GM21360 (cell line): ENCODE results near the gene SIRT4.
"Not testable (repeated sequence)": the region's sequence is repeated elsewhere in the genome, so short reads cannot be mapped to it uniquely, and the experiment has no call there.

Experiments used
- ATAC-seq: cut with Tn5 transposase; IDR thresholded peaks from one replicate; pipeline ENCODE4 v1.9.1; 2021; ENCODE audit warnings: mild to moderate bottlenecking, moderate library complexity; ENCODE audit not compliant: unreplicated experiment

The SIRT4 gene, protein sequence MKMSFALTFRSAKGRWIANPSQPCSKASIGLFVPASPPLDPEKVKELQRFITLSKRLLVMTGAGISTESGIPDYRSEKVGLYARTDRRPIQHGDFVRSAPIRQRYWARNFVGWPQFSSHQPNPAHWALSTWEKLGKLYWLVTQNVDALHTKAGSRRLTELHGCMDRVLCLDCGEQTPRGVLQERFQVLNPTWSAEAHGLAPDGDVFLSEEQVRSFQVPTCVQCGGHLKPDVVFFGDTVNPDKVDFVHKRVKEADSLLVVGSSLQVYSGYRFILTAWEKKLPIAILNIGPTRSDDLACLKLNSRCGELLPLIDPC

DNA sequence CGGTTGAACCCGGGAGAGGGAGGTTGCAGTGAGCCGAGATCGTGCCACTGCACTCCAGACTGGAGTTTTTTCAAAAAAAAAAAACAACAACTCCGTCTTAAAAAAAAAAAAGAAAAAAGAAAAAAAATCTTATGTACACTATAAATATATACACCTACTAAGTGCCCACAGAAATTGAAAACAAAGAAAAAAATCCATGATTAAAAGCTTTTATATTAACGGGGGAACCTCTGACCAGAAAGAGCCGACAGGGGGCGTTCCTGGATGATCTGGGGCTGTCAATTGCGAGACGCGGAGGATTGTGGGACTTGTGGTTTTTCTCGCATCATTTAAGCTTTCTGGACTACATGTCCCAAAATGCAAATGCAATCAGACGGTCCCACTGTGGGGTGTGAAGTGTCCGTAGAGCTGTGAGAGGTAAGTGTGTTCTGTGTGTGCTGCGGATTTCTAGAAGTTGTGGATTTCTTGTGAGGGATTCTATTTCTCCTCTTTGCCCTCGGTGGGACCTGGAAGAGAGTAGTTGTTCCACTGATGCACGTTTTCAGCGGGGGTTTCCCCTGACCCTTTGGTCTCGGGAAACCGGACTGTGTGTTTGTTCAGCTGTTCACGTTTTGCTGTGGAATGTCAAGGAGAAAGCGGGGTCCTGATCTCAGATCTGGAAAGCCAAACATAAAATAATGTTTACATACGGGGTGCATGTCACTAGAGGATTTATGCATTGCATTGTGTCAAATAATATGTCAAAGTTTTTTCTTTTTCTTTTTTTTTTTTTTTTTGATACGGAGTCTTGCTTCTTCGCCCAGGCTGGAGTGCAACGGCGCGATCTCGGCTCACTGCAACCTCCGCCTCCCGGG, at the start of gene SIRT4:
Gene SIRT4, plus strand, starts transcription at position 360 of the 854 bp plus-strand sequence. CDS start 1,241 bp downstream, outside the sequence.
- ATAC-seq: peak; percentile 93

DNA sequence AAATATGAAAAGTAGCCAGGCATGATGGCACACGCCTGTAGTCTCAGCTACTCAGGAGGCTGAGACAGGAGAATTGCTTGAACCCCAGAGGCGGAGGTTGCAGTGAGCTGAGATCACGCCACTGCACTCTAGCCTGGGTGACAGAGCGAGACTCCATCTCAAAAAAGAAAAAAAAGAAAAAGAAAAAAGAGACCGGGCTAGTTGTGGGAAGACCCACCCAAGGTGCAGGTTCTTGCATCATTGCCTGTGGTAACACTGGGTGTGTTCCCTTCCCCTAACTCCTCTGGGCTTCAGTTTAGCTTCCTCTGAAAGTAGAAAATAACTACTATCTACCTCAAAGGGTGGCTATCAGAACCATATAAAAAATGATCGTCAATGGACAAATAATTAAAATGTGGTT, 48.8 kb upstream of the SIRT4 start:
- not testable (repeated sequence) for ATAC-seq

DNA sequence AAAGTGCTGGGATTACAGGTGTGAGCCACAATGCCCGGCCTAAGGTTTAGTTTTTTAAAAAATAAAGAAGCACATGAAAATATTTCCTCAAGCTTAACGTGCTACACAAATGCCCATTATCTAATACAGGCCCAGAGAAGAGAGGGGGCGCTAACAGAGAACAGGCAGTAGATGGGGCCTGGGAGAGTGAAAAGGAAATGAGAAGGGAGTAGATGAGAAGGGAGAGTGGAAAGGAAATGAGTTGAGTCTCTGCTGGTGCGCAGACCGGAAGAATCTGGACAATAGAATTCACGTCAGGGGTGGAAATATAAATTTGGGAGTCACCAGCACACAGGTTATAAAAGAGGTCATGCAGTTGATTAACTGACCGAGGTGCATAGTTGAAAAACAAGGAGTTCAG, 47.3 kb upstream of the SIRT4 start:
- no peak for ATAC-seq

DNA sequence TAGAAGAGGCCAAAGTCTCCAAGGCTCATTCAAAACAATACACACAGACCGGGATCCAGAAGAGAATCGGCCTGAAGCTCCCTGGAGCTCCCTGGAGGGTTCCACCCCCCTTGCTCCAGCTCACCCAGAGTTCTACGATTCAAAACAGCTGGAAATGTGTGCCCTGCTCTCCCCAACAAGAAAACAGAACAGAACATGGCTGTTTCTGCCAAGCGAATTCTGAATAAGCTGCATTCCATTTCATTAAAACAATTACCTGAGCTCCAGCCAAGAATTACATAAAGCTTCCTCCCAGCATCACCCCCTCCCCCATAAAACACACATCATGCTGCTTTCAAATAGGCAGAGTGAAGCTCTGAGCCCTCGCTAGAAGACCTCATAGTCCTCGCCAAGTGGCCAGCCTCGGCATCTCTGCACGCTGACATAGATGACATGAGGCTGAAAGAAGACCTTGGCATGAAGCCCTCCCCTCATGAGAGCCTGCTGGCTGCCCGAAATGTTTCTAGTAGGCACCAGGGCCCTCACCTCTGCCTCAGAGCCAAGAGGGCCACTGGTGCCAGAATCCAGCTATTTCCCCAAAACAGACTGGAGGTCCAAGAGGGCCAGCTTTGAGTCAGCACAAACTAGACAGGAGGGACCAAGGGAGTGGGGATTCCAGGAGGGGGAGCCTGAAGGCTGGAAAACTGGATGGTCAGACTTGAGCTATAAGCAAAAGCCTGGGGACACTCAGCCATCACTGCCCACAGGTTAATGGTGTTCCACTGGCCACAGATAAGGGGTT, 44.9 kb upstream of the SIRT4 start:
- no peak for ATAC-seq

DNA sequence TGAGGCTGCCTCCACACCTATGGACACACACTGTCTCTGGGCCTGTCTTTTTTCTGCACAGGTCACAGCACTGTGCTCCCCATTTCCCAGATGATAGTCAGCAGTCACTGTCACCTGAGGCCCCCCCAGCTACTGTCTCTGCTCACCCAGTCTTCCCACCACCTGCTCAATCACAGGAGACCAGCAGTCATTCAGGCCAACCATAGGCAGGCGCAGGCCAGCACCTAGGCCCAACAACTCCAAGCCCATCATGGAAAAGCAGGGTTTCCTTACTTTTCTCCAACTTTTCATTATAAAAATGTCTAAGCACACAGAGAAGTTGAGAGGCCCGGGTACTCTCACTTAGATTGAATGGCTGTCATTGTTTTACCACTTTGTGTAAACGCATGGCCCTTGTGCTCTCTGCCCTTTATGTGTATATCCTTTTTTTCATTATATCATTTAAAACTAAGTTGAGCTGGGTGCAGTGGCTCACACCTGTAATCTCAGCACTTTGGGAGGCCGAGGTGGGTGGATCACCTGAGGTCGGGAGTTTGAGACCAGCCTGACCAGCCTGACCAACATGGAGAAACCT, 43.7 kb upstream of the SIRT4 start:
- ATAC-seq: no peak

DNA sequence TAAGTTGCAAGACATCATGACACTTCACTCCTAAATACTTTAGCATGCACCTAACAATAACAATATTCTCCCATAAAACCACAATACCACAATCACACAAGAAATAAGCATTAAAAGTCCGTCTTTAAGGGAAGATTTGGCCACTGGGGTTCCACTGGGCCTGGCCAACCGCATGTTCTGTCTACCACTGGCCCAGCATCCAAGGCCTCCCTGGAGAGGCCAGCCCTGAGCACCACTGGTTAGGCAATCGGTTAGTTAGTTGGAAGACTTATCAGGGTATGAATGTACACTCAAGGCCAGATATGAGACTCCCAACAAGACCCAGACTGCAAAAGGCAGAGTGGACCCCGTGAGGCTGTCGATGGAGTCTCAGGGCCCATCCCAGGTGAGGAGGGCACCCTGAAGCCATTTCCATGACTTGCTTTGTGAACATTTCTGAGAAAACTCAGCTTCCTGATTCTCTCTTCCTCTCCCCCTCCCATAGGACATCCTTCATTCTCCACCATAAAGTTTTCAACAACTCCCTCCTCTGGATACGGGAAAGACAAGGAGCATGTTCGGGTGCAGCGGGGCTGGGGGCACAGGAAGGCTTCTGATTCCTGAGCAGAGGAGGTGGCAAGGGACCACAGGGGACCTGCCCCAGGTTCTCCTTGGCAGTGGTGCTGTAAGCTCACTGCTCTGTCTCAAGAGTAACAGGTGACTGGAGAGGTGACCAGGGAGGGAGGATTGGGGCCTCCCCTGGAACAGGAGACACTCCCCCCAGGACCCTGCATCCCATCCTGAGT, 42.5 kb upstream of the SIRT4 start:
- no peak for ATAC-seq

DNA sequence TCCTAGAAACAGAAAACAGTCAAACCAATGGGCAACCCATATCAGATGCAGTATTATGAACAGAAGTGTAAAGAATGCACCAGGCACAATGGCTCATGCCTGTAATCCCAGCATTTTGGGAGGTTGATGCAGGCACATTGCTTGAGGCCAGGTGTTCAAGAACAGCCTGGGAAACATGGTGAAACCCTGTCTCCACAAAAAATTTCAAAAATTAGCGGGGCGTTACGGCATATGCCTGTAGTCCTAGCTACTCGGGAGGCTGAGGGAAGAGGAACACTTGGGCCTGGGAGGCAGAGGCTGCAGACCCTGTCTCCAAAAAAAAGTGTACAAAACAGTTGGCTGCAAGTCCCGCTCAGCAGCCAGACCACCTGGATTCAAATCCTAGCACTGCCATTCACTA, 41.5 kb upstream of the SIRT4 start:
- no peak for ATAC-seq

DNA sequence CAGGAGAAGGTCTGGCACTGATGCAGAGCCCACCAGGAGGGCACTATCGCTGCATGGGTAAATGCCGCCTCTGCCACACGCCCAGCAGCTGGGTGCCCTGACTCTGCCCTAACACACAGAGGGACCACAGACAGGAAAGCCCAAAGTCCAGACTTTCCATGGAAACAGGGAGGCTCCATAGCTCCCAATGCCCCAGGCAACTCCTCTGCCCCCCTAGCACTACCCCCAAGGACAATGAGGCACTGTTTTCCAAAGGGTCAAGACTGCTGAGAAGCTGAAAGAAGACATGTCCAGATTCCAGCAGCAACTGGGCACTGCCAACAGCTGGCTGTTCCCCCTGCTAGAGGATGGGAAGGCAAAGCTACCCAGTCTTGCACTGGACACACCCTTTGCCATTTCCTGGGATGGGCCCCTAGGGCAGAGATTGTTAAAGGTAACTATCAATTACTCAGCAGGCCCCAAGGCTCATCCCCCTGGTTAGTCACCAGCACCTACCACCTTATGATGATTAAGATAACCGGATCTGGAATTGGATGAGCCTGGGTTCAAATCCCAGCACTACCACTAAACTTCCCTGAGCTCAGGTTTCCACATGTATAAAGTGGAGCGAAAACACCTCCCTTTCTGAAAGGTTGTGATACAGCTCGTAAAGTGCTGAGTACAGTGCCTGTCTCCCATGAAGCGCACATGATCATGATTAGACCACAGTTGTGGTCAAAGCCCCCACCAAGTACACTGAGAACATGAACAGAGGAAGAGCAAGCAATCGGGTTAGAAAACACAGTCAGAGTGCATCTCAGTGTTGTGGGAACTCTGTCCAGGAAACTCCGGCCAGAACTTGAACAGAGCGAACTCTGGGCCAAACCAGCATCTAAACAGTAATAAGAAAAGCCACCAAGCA, 39.9 kb upstream of the SIRT4 start:
- no peak for ATAC-seq

DNA sequence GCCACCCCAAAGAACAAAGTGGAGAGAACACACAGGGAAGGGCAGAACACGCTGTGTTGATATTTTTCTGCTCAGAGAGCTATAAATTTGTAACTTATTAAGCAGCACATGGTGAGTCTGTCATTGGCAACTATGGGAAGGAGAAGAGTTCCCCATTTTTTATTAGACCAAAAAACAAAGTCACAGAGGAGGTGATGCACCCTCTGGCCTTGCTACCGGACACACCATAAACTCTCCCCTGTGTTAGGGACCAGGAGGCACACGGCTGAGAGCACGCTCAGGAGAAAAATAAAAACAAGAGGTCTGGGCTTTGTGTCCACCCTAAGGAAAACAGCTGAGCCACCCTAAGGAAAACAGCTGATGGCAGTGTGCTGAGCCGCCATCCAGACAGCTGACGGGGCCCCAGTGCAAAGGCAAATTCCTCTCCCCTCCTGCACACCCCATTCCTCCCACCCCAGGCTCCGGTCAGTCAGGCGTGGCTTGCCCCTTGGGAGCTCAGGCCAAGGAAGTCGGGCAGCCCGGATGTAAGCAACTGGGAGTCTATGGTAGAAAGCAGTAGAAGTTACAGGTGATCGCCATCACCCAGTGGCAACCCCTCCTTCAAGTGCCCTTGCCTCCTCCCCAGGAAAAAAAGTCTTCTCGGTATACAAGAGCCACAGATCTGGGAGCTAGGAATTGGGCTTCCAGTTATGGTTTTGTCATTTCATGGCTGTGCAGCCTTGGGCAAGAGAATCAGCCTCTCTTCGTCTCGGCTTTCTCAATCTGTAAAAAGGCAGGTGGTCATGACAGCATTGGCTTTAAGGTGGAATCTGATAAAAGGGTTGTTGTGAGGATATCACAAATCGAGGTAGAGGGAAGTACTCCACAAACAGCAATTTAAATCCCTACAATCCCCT, 39.0 kb upstream of the SIRT4 start:
- no peak for ATAC-seq

DNA sequence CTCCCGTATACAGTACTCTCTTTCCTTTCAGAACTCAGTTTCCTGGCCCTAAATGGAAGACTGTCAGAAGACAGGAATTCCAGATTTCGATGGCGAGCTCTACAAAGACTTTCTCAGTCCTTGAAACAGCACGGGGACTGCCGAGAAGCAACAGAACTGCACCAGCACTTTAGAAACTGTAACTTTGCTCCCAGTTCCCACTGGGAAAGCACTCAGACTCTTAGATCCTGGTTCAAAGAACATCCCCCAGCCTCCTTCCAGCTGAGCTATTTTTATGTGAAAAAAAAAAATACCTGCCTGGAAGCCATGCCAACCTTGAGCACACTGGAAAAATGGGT, 38.4 kb upstream of the SIRT4 start:
- no peak for ATAC-seq

DNA sequence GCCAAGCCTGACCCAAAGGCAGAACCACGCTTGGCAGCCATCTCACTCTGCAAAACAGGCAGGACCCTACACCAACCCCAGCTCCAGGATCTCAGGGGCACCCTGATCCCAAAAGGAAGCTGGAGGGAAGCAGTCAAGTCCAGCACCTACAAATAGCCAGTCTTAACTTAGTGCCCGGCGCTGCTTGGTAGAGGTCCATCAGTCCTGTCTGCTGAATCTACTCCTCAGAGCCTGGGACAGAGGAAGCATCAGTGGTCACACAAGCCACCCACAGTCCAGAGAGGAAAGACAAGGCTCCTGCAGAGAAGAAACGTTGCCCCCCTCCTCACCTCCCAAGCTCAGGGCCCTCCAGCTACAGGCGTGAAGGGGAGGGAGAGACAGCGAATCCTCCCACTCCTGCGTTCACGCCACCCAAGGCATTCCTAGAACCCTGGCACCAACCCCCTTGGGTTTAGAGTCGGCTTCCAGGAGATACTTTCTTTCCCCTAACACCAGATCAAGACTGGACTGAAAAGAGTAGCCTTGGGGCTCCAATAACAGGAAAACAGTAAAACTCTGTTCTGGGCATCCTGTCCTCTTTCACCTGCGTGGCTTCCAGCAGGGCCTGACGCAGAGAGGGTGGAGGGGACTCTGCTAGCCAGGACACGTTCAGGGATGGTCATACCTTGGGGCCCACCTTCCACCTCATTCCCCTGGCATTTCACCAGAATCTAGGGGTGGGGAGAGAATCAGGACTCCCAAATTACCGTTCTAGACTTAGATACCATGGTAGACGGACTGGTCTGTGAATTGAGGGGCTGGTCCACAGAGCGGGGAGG, 37.8 kb upstream of the SIRT4 start:
- no peak for ATAC-seq

DNA sequence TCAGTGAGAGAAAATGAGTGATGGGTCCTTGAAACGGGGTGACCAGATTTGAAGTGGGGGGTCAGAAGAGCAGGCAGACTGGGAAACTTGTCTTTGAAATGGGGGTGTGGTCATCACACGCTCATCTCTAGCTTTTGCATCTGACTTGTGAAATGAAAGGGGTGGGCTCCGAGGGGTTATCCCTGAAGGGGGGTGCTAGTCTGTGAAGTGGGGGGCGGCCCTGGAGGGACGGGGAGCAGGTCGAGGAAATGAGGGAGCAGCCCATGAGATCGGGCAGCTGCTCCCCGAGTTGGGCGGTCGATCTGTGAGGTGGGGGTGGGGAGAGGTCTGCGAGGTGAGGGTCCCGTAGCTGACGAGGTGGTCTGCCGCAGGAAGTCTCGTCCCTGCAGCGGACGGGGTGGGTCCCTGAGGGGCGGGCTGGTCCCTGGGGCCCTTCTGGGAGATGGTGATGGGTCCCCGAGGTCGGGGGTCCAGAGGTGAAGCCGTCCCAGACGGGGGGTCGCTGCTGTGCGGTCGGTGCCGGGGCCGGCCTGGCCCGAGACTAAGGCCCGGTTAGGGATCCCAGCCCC, 37.1 kb upstream of the SIRT4 start:
- no peak for ATAC-seq

DNA sequence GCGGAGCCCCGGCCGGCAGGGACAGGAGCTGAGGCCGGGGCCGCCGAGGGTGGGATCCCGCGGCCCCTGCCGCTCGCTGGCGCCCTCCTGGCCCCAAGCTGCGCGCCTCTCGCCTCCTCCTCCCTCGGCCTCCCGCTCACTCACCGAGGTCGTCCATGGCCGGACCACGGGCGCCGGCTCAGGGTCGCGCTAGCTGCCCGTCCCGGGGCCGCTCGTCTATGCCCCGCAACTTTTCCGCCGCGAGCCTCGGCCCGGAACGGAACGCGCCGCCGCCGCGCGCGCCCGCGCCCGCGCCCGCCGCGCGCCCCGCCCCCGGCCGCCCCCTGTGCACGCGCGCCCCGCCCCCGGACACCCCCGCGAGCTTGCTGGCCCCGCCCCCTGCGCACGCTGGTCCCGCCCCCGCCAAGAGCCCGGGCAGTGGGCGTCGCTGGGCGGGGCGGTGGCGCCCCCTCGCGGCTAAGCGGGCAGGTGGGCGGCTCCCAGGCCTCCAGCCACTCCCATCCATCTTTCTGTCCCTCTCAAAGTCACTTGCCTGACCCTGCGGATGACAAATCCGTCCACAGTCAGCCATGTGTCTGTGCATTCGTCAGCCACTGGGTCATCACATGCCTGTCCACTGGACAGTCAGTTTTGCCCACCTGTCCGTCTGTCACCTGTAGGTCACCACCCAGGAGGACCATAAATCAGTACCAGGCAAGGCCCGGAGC, 36.5 kb upstream of the SIRT4 start, which contains the start of gene PXN:
Gene PXN, minus strand, starts transcription at position 258 of the 707 bp plus-strand sequence. Its CDS starts 101 bp downstream, at position 157.
- peak; percentile 52 for ATAC-seq

DNA sequence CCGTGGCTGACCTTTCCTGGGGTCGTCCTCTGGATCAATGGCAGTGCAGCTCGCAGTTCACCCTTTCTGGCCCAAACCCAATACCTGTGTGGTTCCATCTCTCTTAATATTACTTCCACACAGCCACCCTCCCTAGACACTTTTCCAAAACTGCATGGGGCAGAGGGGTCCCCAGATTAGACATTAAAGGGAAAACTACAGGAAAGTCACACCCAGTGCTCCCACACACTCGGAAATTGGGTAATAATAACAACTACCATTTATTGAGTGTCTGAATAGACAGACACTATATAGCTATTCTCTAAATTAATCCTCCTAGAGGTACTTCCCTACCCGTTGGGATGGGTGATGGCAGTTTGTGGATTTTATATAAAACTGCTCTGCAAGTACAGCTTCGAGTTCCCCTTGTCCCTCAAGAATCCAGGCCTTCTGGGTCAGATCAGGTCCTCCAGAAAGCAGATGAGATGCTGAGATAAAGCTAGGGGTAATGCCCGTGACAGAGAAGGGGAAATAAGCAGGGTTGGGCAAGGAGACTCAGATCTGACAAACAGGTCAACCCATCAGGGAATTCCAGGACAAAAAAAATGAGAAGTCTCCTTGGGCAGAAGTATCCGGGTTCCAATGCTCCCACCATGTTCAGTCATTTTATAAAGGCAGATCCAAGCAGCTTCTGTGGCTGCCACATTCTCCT, 35.8 kb upstream of the SIRT4 start:
- ATAC-seq: no peak

DNA sequence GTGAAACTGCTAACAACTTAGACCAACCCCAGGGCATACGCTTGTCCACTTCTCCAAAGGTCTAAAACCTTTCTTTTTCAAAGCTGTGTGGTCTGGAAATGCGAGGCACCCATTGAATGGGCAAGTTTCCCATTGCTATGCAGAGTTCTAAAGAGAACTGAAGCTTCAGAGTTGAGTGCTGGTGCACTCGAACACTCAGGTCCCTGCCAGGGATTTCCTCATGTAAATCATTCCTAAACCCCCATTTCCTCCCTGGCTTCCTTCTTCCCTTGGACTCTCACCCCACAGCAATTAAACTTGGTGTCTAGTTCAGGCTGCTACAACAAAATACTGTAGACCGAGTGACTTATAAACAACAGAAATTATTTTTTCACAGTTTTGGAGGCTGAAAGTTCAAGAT, 34.4 kb upstream of the SIRT4 start:
- no peak for ATAC-seq

DNA sequence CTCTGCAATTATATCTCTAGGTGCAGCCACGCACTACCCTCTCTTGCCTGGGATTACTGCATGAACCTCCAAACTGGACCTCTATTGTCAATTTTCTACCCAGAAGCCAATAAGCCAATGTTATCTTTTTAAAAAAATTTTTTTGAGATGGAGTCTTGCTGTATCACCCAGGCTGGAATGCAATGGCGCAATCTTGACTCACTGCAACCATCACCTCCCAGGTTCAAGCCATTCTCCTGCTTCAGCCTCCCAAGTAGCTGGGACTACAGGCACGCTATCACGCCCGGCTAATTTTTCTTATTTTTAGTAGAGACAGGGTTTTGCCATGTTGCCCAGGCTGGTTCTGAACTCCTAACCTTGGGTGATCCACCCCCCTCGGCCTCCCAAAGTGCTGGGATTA, 25.4 kb upstream of the SIRT4 start:
- no peak for ATAC-seq
